H1 (cell line): ENCODE data around the gene PLEK. TPM values are rescaled to one million over a fixed set of nuclear protein-coding genes. Genes with fewer than 3 reads are reported as not detected.

Experiments used
- CTCF ChIA-PET: fragments of 300-600 bp; sonication (Branson Sonifier 250); formaldehyde crosslinking; loops from one replicate; lab custom pipeline; 2021; ENCODE audit not compliant: partially characterized antibody; lab: Charles Lee
- POLR2A ChIA-PET: fragments of 300-600 bp; sonication (Branson Sonifier 250); formaldehyde crosslinking; loops from one replicate; lab custom pipeline; 2021; ENCODE audit warnings: inconsistent platforms; ENCODE audit not compliant: partially characterized antibody; lab: Charles Lee
- DNase-seq, 2 experiments: peaks; one replicate each; pipeline versions ENCODE4 v3.0.0 to v3.0.0-alpha.2; 2010 to 2022; ENCODE audit warnings: low spot score in 2 of 2, low read depth in 1 of 2, mixed read lengths in 1 of 2
- FAIRE-seq: peaks from 2 replicates; lab custom pipeline; 2011; peaks lifted over from hg19 to GRCh38; lab: Jason Lieb, UNC
- H2AFZ ChIP-seq: 2 replicates; pipeline ENCODE4 v1.8.1; 2012; ENCODE audit warnings: low read length, inconsistent platforms
- H2AK5ac ChIP-seq: 2 replicates; pipeline ENCODE4 v1.6.1; 2013; ENCODE audit warnings: low read depth, low read length
- H2BK120ac ChIP-seq: replicated peaks from 2 replicates; pipeline ENCODE3; 2013; ENCODE audit warnings: low read depth, low read length, inconsistent platforms
- H2BK12ac ChIP-seq: 2 replicates; pipeline ENCODE4 v1.6.1; 2013; ENCODE audit warnings: low read depth, low read length
- H2BK15ac ChIP-seq: 2 replicates; pipeline ENCODE4 v1.6.1; 2013; ENCODE audit warnings: low read length
- H2BK20ac ChIP-seq: 2 replicates; pipeline ENCODE4 v1.6.1; 2013; ENCODE audit warnings: low read length
- H2BK5ac ChIP-seq: 2 replicates; pipeline ENCODE4 v1.6.1; 2013; ENCODE audit warnings: low read depth, low read length
- H3K14ac ChIP-seq: 2 replicates; pipeline ENCODE4 v1.6.1; 2013; ENCODE audit warnings: inconsistent platforms; ENCODE audit not compliant: insufficient read length
- H3K18ac ChIP-seq: 2 replicates; pipeline ENCODE4 v1.6.1; 2013; ENCODE audit warnings: low read length; ENCODE audit errors: extremely low read depth
- H3K23ac ChIP-seq: 2 replicates; pipeline ENCODE4 v1.6.1; 2013; ENCODE audit warnings: inconsistent platforms; ENCODE audit not compliant: insufficient read length
- H3K23me2 ChIP-seq: 2 replicates; pipeline ENCODE4 v1.6.1; 2013; ENCODE audit warnings: low read depth, low read length
- H3K27ac ChIP-seq: 2 replicates; pipeline ENCODE4 v1.6.1; 2011; ENCODE audit warnings: low read depth, low read length, inconsistent platforms
- H3K27me3 ChIP-seq, 4 experiments: replicated peaks in 1 of 4; 1 replicate in 1 of 4; 2 replicates in 3 of 4; pipeline versions ENCODE4 v1.6.1 to v1.8.1; 2011 to 2013; ENCODE audit warnings: low read length in 3 of 4, mild to moderate bottlenecking in 3 of 4, inconsistent platforms in 2 of 4, mixed read lengths in 2 of 4, moderate library complexity in 1 of 4; ENCODE audit not compliant: control insufficient read depth in 3 of 4, insufficient read depth in 3 of 4; ENCODE audit errors: extremely low read depth in 1 of 4
- H3K36me3 ChIP-seq, 4 experiments: 2 replicates each; pipeline versions ENCODE4 v1.6.1 to v1.8.1; 2011 to 2013; ENCODE audit warnings: mild to moderate bottlenecking in 4 of 4, low read length in 3 of 4, moderate library complexity in 2 of 4, control low read depth in 1 of 4, inconsistent platforms in 1 of 4; ENCODE audit not compliant: insufficient read depth in 4 of 4, control insufficient read depth in 2 of 4
- H3K4ac ChIP-seq: replicated peaks from 2 replicates; pipeline ENCODE3; 2013; ENCODE audit warnings: low read length, low read depth, mixed read lengths, inconsistent platforms; ENCODE audit not compliant: insufficient read length
- H3K4me1 ChIP-seq, 4 experiments: replicated peaks in 1 of 4; 1 replicate in 1 of 4; 2 replicates in 3 of 4; pipeline versions ENCODE4 v1.6.1 to v1.8.1; 2011 to 2013; ENCODE audit warnings: low read length in 3 of 4, inconsistent platforms in 2 of 4, mixed read lengths in 1 of 4; ENCODE audit not compliant: insufficient read depth in 4 of 4, control insufficient read depth in 3 of 4
- H3K4me2 ChIP-seq, 2 experiments: 2 replicates each; pipeline versions ENCODE4 v1.6.1 to v1.8.1; 2011 to 2013; ENCODE audit warnings: low read depth in 2 of 2, low read length in 2 of 2, control low read depth in 1 of 2, inconsistent platforms in 1 of 2, mild to moderate bottlenecking in 1 of 2; ENCODE audit not compliant: insufficient read depth in 1 of 2
- H3K4me3 ChIP-seq, 4 experiments: fragments of 200-600, 300-600 bp in 1 of 4; sonication (generic), shearing (Covaris generic), sonication (Bioruptor Twin) in 1 of 4; 2 replicates each; pipeline versions ENCODE4 v1.5.1 to v1.8.1; 2011 to 2016; ENCODE audit warnings: low read length in 4 of 4, low read depth in 3 of 4, control low read depth in 2 of 4, inconsistent platforms in 2 of 4, mild to moderate bottlenecking in 2 of 4, mixed read lengths in 1 of 4, moderate library complexity in 1 of 4; ENCODE audit not compliant: insufficient read depth in 2 of 4; ENCODE audit errors: extremely low read depth in 1 of 4
- H3K56ac ChIP-seq: replicated peaks from 2 replicates; pipeline ENCODE3; 2013; ENCODE audit warnings: low read depth, mild to moderate bottlenecking, mixed read lengths, low read length, inconsistent platforms; ENCODE audit not compliant: insufficient read length
- H3K79me1 ChIP-seq: 2 replicates; pipeline ENCODE4 v1.6.1; 2013; ENCODE audit warnings: low read depth, low read length, control low read depth
- H3K79me2 ChIP-seq, 2 experiments: 2 replicates each; pipeline versions ENCODE4 v1.6.1 to v1.8.1; 2012 to 2013; ENCODE audit warnings: low read length in 2 of 2, mild to moderate bottlenecking in 2 of 2, inconsistent platforms in 1 of 2; ENCODE audit not compliant: insufficient read depth in 2 of 2, control insufficient read depth in 1 of 2
- H3K9ac ChIP-seq, 4 experiments: replicated peaks in 1 of 4; 1 replicate in 1 of 4; 2 replicates in 3 of 4; pipeline versions ENCODE4 v1.6.1 to v1.8.1; 2011 to 2013; ENCODE audit warnings: low read depth in 3 of 4, low read length in 3 of 4, control low read depth in 2 of 4, mild to moderate bottlenecking in 2 of 4, moderate library complexity in 2 of 4, inconsistent platforms in 1 of 4; ENCODE audit errors: extremely low read depth in 1 of 4
- H3K9me3 ChIP-seq, 2 experiments: 2 replicates each; pipeline versions ENCODE4 v1.6.1 to v1.8.1; 2012 to 2013; ENCODE audit warnings: mild to moderate bottlenecking in 2 of 2, moderate library complexity in 2 of 2, control low read depth in 1 of 2, inconsistent platforms in 1 of 2, low read depth in 1 of 2, low read length in 1 of 2, mixed read lengths in 1 of 2; ENCODE audit not compliant: insufficient read depth in 2 of 2
- H4K20me1 ChIP-seq, 2 experiments: replicated peaks in 1 of 2; 2 replicates each; pipeline versions ENCODE3 to v1.8.1; 2011 to 2013; ENCODE audit warnings: inconsistent platforms in 2 of 2, low read length in 2 of 2, mild to moderate bottlenecking in 1 of 2; ENCODE audit not compliant: insufficient read depth in 2 of 2, control insufficient read depth in 1 of 2
- H4K5ac ChIP-seq: 2 replicates; pipeline ENCODE4 v1.6.1; 2013; ENCODE audit warnings: low read length, low read depth, mixed read lengths, inconsistent platforms; ENCODE audit not compliant: insufficient read length
- H4K8ac ChIP-seq: 2 replicates; pipeline ENCODE4 v1.8.0; 2013; ENCODE audit warnings: mild to moderate bottlenecking, moderate library complexity, low read length, inconsistent platforms; ENCODE audit not compliant: insufficient read depth; ENCODE audit errors: extremely low read depth
- H4K91ac ChIP-seq: replicated peaks from 2 replicates; pipeline ENCODE3; 2013; ENCODE audit warnings: low read length, mixed read lengths, inconsistent platforms; ENCODE audit not compliant: insufficient read length
- BRCA1 ChIP-seq: IDR thresholded peaks from 2 replicates; pipeline ENCODE4 v1.6.1; 2012; ENCODE audit warnings: low read depth, low read length, improper control_type of control experiment
- CTBP2 ChIP-seq: IDR thresholded peaks from 2 replicates; pipeline ENCODE4 v1.7.0; 2011; ENCODE audit warnings: borderline replicate concordance, mild to moderate bottlenecking, moderate library complexity, mixed read lengths, low read length; ENCODE audit not compliant: insufficient read depth, insufficient read length
- CTCF ChIP-seq, 3 experiments: IDR thresholded peaks; 1 replicate in 2 of 3; 2 replicates in 1 of 3; pipeline versions ENCODE4 v1.5.1 to v1.6.1; 2011; ENCODE audit warnings: low read length in 3 of 3, mild to moderate bottlenecking in 3 of 3, inconsistent platforms in 2 of 3, low read depth in 1 of 3, moderate library complexity in 1 of 3; ENCODE audit not compliant: insufficient read depth in 1 of 3; ENCODE audit errors: control extremely low read depth in 1 of 3
- HDAC2 ChIP-seq, 2 experiments: fragments of 300-600 bp in 1 of 2; sonication (generic) in 1 of 2; IDR thresholded peaks; 2 replicates each; pipeline ENCODE4 v1.6.1; 2011 to 2012; ENCODE audit warnings: low read depth in 2 of 2, low read length in 2 of 2, mild to moderate bottlenecking in 2 of 2, moderate library complexity in 2 of 2, borderline replicate concordance in 1 of 2, inconsistent platforms in 1 of 2
- POLR2AphosphoS5 ChIP-seq: IDR thresholded peaks from 2 replicates; pipeline ENCODE4 v1.6.1; 2011; ENCODE audit warnings: low read depth, low read length
- TBP ChIP-seq: IDR thresholded peaks from 2 replicates; pipeline ENCODE4 v1.6.1; 2011; ENCODE audit warnings: low read depth, low read length, improper control_type of control experiment
- USF2 ChIP-seq: IDR thresholded peaks from 2 replicates; pipeline ENCODE4 v1.6.1; 2011; ENCODE audit warnings: low read length, improper control_type of control experiment
- WGBS, 2 experiments: shearing (Covaris generic) in 1 of 2; methylation state at CpG; one replicate each; pipeline versions ENCODE4 v1.1.6 to v1.1.7; 2013 to 2015; ENCODE audit warnings: low lambda C conversion rate in 2 of 2, mixed read lengths in 2 of 2, inconsistent platforms in 1 of 2, low coverage in 1 of 2, missing lambda C conversion rate in 1 of 2; ENCODE audit not compliant: insufficient replicate concordance in 2 of 2, insufficient coverage in 1 of 2, insufficient read length in 1 of 2; ENCODE audit errors: extremely low coverage in 1 of 2, missing lambda C conversion rate in 1 of 2; 5-methylcytosine and 5-hydroxymethylcytosine counted together
- polyA plus RNA-seq, 7 experiments: library from polyadenylated mRNA; depleted of rRNA in 3 of 7; stranded (reverse) in 5 of 7; unstranded in 2 of 7; fragments of >200 nt in 5 of 7; fragments of 200-250 nt in 2 of 7; gene quantifications; 1 replicate in 5 of 7; 2 replicates in 1 of 7; 4 replicates in 1 of 7; pipeline versions ENCODE4 v1.2.1 to v1.2.3, GENCODE V29; 2011 to 2013; ENCODE audit warnings: missing spikeins in 2 of 7, mixed read lengths in 2 of 7
- total RNA-seq: library from RNA; stranded (reverse); fragmentation: NEBNext Ultra II Directional; extraction: Animal tissue kit (Norgen Biotek cat#: 25700); gene quantifications from 2 replicates; pipeline ENCODE4 v1.2.1, GENCODE V29; 2021

PLEK gene
- total and polyA plus RNA-seq, 2 of the 8 experiments (the other 6 are each of a cell fraction or from before 2014, with no cell fraction given), result not detected

DNA sequence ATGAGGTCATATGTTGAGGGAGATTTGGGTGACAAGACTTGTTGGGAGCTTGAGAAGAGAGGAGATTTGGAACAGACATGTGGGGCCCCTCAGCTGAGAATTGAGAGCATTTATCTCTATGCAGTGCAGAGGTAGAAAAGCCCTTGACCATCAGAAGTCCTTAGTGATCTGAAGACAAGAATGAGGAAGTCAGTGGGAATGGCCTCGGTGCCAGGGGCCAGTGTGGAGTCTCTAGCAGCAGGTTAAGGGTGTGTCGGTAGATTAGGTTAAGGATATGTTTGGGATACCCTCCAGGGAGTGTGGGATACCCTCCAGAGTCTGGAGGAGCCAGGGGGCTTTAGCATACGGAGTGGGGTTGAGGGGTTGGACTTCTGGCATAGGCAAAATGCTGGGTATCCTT is 60.4 kb downstream of the PLEK start:
- TF ChIP-seq POLR2AphosphoS5, result no peak
- no peak for TF ChIP-seq CTCF (IDR thresholded peaks at IDR 0.05; ENCODE audit: control extremely low read depth in 1 of 3, insufficient read depth in 1 of 3, low read depth in 1 of 3, low read length in 3 of 3)
- TF ChIP-seq HDAC2 (IDR thresholded peaks at IDR 0.05; ENCODE audit: borderline replicate concordance in 1 of 2, low read depth in 2 of 2, low read length in 2 of 2), result no peak
- TF ChIP-seq BRCA1, result no peak
- TF ChIP-seq USF2, result no peak
- no peak for TF ChIP-seq TBP
- TF ChIP-seq CTBP2, result no peak
- no peak overlapping the region for H2BK120ac ChIP-seq
- no peaks in the 10 kb centered on the region for H3K79me1 ChIP-seq
- no peak overlapping the region for H3K14ac ChIP-seq
- no peak overlapping the region for H2BK20ac ChIP-seq
- H3K23me2 ChIP-seq, result no peaks in the 10 kb centered on the region
- no peak overlapping the region for H3K56ac ChIP-seq
- DNase-seq (no peak), FAIRE-seq (no peak)
- no peak overlapping the region for H2BK12ac ChIP-seq
- H4K5ac ChIP-seq, result no peak overlapping the region
- H3K4ac ChIP-seq, result no peak overlapping the region
- H4K20me1 ChIP-seq, result no peaks in the 10 kb centered on the region
- H2AK5ac ChIP-seq, result no peak overlapping the region
- H3K79me2 ChIP-seq, result no peaks in the 10 kb centered on the region
- H2BK5ac ChIP-seq, result no peak overlapping the region
- no peak overlapping the region for H3K9ac ChIP-seq
- H2BK15ac ChIP-seq, result no peak overlapping the region
- ChIA-PET CTCF (no interaction called here), POLR2A (no interaction called here)
- no peaks in the 10 kb centered on the region for H3K9me3 ChIP-seq
- no peaks in the 10 kb centered on the region; a peak in 1 of 7 replicates for H3K27me3 ChIP-seq
- no peak overlapping the region for H3K18ac ChIP-seq
- H3K4me1 ChIP-seq, result no peaks in the 10 kb centered on the region
- no peak overlapping the region for H3K27ac ChIP-seq
- H3K4me3 ChIP-seq, result no peak overlapping the region
- H4K8ac ChIP-seq, result no peak overlapping the region
- no peaks in the 10 kb centered on the region for H3K36me3 ChIP-seq
- 94% methylated on average over 3 of the region's 3 CpGs; no CpG with 5 or more reads in 1 of the 2 experiments for WGBS, 2 experiments
- no peak overlapping the region for H2AFZ ChIP-seq
- no peak overlapping the region for H4K91ac ChIP-seq
- no peak overlapping the region for H3K4me2 ChIP-seq
- H3K23ac ChIP-seq, result no peak overlapping the region
